GM23248 (cell line): Measurements from ENCODE around the gene KDM8.

Experiments
- EZH2 ChIP-seq: fragments of 200-600 bp; sonication (generic); IDR thresholded peaks from 2 replicates; pipeline ENCODE4 v1.6.1; 2018; ENCODE audit warnings: antibody characterized with exemption, mild to moderate bottlenecking; ENCODE audit not compliant: insufficient read depth, poor library complexity, severe bottlenecking
- EZH2phosphoT487 ChIP-seq: fragments of 200-600 bp; sonication (generic); IDR thresholded peaks from 2 replicates; pipeline ENCODE4 v1.6.1; 2018; ENCODE audit warnings: antibody characterized with exemption, moderate library complexity, mild to moderate bottlenecking, low read depth; ENCODE audit not compliant: insufficient read depth

DNA sequence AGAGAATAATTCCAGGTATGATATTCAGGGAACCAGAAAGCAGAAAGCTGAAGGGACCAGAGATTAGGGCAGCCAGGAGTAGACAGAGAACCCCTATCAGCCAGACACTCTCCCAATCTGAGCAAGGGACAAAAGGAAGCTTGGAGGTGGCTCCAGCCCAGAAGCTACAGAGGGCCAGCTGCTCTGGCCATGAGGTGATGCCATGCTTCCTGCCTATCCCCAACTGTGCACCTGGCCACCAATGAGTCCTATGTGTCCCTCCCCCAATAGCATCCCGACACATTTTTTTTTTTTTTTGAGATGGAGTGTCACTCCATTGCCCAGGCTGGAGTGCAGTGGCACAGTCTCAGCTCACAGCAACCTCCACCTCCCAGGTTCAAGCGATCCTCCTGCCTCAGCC, 35.3 kb downstream of the KDM8 start:
- TF ChIP-seq EZH2, result no peak
- no peak for TF ChIP-seq EZH2phosphoT487
